ENCODE data around the gene SCYGR2. TPM values are rescaled to one million over a fixed set of nuclear protein-coding genes. Genes with fewer than 3 reads are reported as not detected.

SCYGR2 gene
- total RNA-seq, 1 donor from 2014 or later, result not detected

GRCh38 chr2:227597036-227597435 lies 1.7 kb upstream of the SCYGR2 start:
- Mint-ChIP-seq H3K27ac (ENCODE audit: unreplicated experiment) (no peak overlapping the region), H3K27me3 (ENCODE audit: unreplicated experiment) (peaks cover 19% of the 10 kb centered on the region), H3K9me3 (ENCODE audit: unreplicated experiment) (no peaks in the 10 kb centered on the region), H3K4me1 (ENCODE audit: unreplicated experiment) (no peaks in the 10 kb centered on the region), H3K4me3 (ENCODE audit: unreplicated experiment) (no peak overlapping the region), H3K36me3 (ENCODE audit: unreplicated experiment) (no peaks in the 10 kb centered on the region)
- TF ChIP-seq CTCF (IDR thresholded peaks at IDR 0.05), result no peak
- DNase-seq (ENCODE audit: extremely low spot score, unreplicated experiment), result no peak

GRCh38 chr2:227597998-227598397 lies 695 bp upstream of the SCYGR2 start:
- Mint-ChIP-seq H3K4me1 (ENCODE audit: unreplicated experiment) (no peaks in the 10 kb centered on the region), H3K9me3 (ENCODE audit: unreplicated experiment) (no peaks in the 10 kb centered on the region), H3K27ac (ENCODE audit: unreplicated experiment) (no peak overlapping the region), H3K4me3 (ENCODE audit: unreplicated experiment) (no peak overlapping the region), H3K27me3 (ENCODE audit: unreplicated experiment) (peaks cover 15% of the 10 kb centered on the region), H3K36me3 (ENCODE audit: unreplicated experiment) (no peaks in the 10 kb centered on the region)
- no peak for DNase-seq (ENCODE audit: extremely low spot score, unreplicated experiment)
- TF ChIP-seq CTCF (IDR thresholded peaks at IDR 0.05), result no peak

- Mint-ChIP-seq H3K4me3 (ENCODE audit: unreplicated experiment) (no peak overlapping the region), H3K9me3 (ENCODE audit: unreplicated experiment) (no peaks in the 10 kb centered on the region), H3K4me1 (ENCODE audit: unreplicated experiment) (no peaks in the 10 kb centered on the region), H3K27ac (ENCODE audit: unreplicated experiment) (no peak overlapping the region), H3K27me3 (ENCODE audit: unreplicated experiment) (peaks cover 3% of the 10 kb centered on the region), H3K36me3 (ENCODE audit: unreplicated experiment) (no peaks in the 10 kb centered on the region)
- DNase-seq (ENCODE audit: extremely low spot score, unreplicated experiment), result no peak
- TF ChIP-seq CTCF (IDR thresholded peaks at IDR 0.05), result no peak
Observed at GRCh38 chr2:227602358-227602757, 3.7 kb downstream of the SCYGR2 start.

GRCh38 chr2:227606476-227606875 lies 7.8 kb downstream of the SCYGR2 start:
- no peak for TF ChIP-seq CTCF (IDR thresholded peaks at IDR 0.05)
- Mint-ChIP-seq H3K36me3 (ENCODE audit: unreplicated experiment) (no peaks in the 10 kb centered on the region), H3K4me1 (ENCODE audit: unreplicated experiment) (no peaks in the 10 kb centered on the region), H3K9me3 (ENCODE audit: unreplicated experiment) (no peaks in the 10 kb centered on the region), H3K27me3 (ENCODE audit: unreplicated experiment) (peaks cover 3% of the 10 kb centered on the region), H3K27ac (ENCODE audit: unreplicated experiment) (no peak overlapping the region), H3K4me3 (ENCODE audit: unreplicated experiment) (no peak overlapping the region)
- no peak for DNase-seq (ENCODE audit: extremely low spot score, unreplicated experiment)

GRCh38 chr2:227607941-227608340 lies 9.2 kb downstream of the SCYGR2 start:
- Mint-ChIP-seq H3K4me1 (ENCODE audit: unreplicated experiment) (no peaks in the 10 kb centered on the region), H3K36me3 (ENCODE audit: unreplicated experiment) (no peaks in the 10 kb centered on the region), H3K27ac (ENCODE audit: unreplicated experiment) (no peak overlapping the region), H3K27me3 (ENCODE audit: unreplicated experiment) (peaks cover 3% of the 10 kb centered on the region), H3K9me3 (ENCODE audit: unreplicated experiment) (no peaks in the 10 kb centered on the region), H3K4me3 (ENCODE audit: unreplicated experiment) (no peak overlapping the region)
- TF ChIP-seq CTCF (IDR thresholded peaks at IDR 0.05), result no peak
- no peak for DNase-seq (ENCODE audit: extremely low spot score, unreplicated experiment)
